ENCODE measurements around the gene RIC8B.

Gene RIC8B

GRCh38 chr12:106791531-106791930, 17.0 kb downstream of the RIC8B start:
- DNase-seq (ENCODE audit: low spot score): no peak
- no peak for FAIRE-seq

DNA sequence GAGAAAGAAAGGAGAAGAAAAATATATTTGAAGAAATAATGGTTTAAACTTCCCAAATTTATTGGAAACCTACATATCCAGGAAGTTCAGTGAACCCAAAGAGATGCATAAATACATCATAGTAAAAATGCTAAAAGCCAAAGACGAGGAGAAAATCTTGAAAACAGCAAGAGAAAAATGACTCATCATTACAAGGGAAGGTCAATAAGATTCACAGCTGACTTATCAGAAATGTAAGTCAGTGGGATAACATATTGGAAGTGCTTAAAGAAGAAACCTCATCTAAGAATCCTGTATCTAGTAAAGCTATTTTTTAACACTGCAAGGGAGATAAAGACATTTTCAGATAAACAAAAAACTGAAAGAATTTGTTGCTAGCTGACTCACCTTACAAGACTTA, 19.9 kb downstream of the RIC8B start:
- DNase-seq (ENCODE audit: low spot score) (no peak), FAIRE-seq (no peak)

- FAIRE-seq (no peak), DNase-seq (ENCODE audit: low spot score) (no peak)
Measured at GRCh38 chr12:106801167-106801708, 26.8 kb downstream of the RIC8B start.

GRCh38 chr12:106801830-106802533, 27.5 kb downstream of the RIC8B start:
- DNase-seq (ENCODE audit: low spot score): no peak
- no peak for FAIRE-seq

- FAIRE-seq: no peak
- DNase-seq (ENCODE audit: low spot score): no peak
Measured at GRCh38 chr12:106804668-106805067, 30.2 kb downstream of the RIC8B start.

GRCh38 chr12:106814714-106815113, 40.2 kb downstream of the RIC8B start:
- DNase-seq (ENCODE audit: low spot score): no peak

GRCh38 chr12:106815741-106816140, 41.3 kb downstream of the RIC8B start:
- no peak for DNase-seq (ENCODE audit: low spot score)

More at GRCh38 chr12:106814714-106815113, 40.2 kb downstream of the RIC8B start:
- FAIRE-seq: no peak

DNA sequence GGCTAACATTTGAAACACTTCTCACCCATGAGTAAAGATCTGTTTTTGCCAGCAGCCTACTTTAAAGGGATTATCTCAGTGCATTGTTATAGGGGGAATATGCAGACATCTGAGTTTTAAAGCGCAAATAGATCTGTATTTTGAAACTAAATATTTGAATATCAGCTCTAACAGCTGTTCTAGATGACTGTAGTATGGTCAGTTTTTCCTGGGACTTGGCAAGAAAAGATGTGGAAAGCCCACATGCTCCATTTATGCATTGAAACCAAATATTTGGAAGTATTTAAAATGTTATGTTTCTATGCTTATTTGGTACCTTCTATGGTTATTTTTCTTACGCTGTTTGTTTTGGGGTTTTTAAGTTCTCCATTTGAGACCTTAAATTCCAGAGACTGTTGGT, 41.7 kb downstream of the RIC8B start:
- DNase-seq (ENCODE audit: low spot score): no peak
- no peak for FAIRE-seq

More at GRCh38 chr12:106815741-106816140, 41.3 kb downstream of the RIC8B start:
- no peak for FAIRE-seq

- FAIRE-seq (no peak), DNase-seq (ENCODE audit: low spot score) (no peak)
Measured at GRCh38 chr12:106819991-106820390, 45.5 kb downstream of the RIC8B start.

- no peak for FAIRE-seq
Measured at GRCh38 chr12:106831699-106832098, 57.2 kb downstream of the RIC8B start.

DNA sequence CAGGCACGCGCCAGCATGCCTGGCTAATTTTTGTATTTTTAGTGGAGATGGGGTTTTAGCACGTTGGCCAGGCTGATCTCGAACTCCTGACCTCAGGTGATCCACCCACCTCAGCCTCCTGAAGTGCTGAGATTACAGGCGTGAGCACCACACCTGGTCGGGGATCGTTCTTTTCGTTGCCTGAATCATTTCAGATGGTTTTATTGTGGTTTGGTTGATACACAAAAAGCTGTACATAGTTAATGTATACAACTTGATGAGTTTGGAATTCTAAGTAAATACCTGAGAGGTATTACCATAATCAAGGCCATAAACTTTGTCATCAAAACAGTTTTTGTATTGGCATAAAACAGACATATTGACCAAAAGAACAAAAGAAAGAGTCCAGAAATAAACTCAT, 63.3 kb downstream of the RIC8B start:
- no peak for DNase-seq (ENCODE audit: low spot score)
- no peak for FAIRE-seq

More at GRCh38 chr12:106831699-106832098, 57.2 kb downstream of the RIC8B start:
- DNase-seq (ENCODE audit: low spot score): no peak

DNA sequence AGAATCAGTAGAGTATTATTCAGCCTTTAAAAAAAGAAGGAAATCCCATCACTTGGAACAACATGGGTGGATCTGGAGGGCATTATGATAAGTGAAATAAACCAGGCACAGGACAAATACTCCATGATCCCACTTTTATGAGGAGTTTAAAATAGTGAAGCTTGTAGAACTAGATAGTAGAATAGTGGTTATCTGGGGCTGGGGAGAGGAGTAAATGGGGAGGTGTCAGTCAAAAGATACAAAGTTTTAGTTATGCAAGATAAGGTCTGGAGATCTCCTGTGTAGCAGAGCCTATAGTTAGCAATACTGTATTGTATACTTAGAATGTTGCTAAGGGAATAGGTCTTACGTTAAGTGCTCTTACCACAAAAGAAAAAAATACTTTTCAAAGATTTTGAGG, 64.9 kb downstream of the RIC8B start:
- no peak for FAIRE-seq

DNA sequence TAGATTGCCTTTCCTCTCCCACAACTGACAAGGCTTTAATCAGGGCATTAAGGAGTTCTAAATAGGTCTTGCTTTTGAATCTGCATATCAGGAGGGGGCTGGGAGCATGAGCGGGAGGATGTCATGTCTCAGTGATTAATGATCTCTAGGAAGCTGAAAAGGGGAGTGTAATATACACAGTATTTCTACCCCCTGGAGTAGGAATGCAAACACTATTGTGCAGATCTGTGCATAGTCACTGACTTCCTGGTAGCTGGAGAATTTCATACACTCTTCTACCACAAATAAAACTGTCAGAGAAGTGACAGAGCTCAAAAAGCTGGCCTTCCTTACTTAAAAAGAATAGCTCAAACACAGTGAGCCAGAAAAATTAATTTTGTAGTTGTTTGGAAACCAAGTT, 65.8 kb downstream of the RIC8B start:
- FAIRE-seq (peak; percentile 85), DNase-seq (ENCODE audit: low spot score) (peak; percentile 72)

More for the DNA sequence above, 64.9 kb downstream of the RIC8B start:
- DNase-seq (ENCODE audit: low spot score): no peak

DNA sequence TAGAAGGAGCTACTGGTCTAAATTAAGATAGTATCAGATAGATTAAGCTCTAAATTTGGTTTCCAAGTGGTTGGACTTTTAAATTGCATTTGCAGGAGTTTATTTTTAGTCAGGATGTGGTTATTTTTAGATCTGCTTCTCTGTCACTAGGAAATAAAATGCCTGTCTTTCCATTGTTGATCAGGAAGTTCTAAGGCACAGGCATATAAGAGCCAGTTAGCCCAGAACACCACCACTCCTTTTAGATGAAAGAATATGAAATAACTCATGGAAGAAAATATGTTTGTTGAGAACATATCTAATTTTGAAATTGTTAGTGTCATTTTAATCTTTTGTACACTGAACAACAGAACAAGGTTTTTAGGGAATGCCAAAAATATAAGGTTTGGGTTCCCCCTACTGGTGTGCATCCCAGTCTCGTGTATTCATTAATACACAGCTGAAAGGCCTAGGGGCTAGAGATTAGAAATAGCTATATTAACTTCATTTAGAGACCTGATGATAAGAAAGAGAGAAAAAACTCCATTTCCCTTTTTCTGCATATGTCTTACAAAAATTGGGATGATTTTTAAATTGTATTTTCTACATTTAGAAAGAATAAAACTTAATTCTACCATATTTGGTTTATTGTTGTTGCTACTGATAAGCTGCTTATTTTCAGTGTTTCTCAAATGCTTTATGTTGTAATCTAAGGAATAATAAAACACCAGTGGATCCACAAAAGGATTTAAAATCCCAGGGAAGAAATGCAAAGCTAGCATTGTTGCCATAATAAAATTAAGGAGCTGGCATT, 67.2 kb downstream of the RIC8B start:
- DNase-seq (ENCODE audit: low spot score): peak; percentile 26
- FAIRE-seq: peak; percentile 72

GRCh38 chr12:106845902-106846301, 71.4 kb downstream of the RIC8B start:
- DNase-seq (ENCODE audit: low spot score) (no peak), FAIRE-seq (no peak)

GRCh38 chr12:106847861-106848260, 73.4 kb downstream of the RIC8B start:
- DNase-seq (ENCODE audit: low spot score): no peak
- FAIRE-seq: no peak

GRCh38 chr12:106851306-106851705, 76.8 kb downstream of the RIC8B start:
- no peak for FAIRE-seq
- no peak for DNase-seq (ENCODE audit: low spot score)

- FAIRE-seq: no peak
- DNase-seq (ENCODE audit: low spot score): no peak
Measured at GRCh38 chr12:106854723-106855122, 80.2 kb downstream of the RIC8B start.

DNA sequence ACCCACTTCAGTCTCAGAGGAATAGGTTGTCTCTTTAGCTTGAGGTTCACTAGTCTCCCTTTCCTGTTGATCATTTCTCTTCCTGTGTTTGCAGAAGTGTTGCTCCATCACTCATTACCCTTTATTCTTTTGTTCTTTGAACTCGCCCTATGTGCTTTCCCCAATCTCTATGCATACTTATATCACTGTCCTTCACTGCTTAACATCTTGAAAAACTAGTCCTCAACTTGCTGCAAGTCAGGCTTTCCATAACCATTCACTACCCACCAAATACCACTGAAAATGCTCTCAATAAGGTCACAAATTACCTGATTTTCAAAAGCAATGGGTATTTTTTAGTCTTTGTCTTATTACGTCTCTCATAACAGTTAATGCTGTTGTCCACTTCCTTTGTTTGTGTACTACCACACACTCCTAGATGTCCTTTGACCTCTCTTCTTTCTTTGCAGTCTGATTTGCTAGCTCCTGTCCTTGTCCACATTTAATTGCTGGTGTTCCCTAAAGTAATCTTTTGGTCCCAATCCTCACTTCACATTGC, 80.8 kb downstream of the RIC8B start:
- DNase-seq (ENCODE audit: low spot score) (no peak), FAIRE-seq (no peak)

- DNase-seq (ENCODE audit: low spot score): no peak
- FAIRE-seq: no peak
Measured at GRCh38 chr12:106861984-106862916, 87.8 kb downstream of the RIC8B start.

GRCh38 chr12:106863189-106863588, 88.7 kb downstream of the RIC8B start:
- DNase-seq (ENCODE audit: low spot score) (no peak), FAIRE-seq (no peak)
